Ovary (tissue), 3 donors: Measurements from ENCODE around the gene RBM15B.

Source experiments
- POLR2A ChIP-seq: fragments of 450-650 bp; IDR thresholded peaks from one replicate; pipeline ENCODE4 v1.6.1; 2017; ENCODE audit warnings: antibody characterized with exemption, mild to moderate bottlenecking, moderate library complexity
- TF ChIP-seq, protein P1 (sequence below), 3 donors: fragments of 450-650 bp in 2 of 3; fragments of 200-600 bp in 1 of 3; IDR thresholded peaks; one replicate each; pipeline versions ENCODE4 v1.5.1 to v1.8.0; 2016 to 2022; ENCODE audit warnings: antibody characterized with exemption in 3 of 3, mild to moderate bottlenecking in 1 of 3
- donor health status: DM: no; HTN: no; CAD: no.

DNA sequence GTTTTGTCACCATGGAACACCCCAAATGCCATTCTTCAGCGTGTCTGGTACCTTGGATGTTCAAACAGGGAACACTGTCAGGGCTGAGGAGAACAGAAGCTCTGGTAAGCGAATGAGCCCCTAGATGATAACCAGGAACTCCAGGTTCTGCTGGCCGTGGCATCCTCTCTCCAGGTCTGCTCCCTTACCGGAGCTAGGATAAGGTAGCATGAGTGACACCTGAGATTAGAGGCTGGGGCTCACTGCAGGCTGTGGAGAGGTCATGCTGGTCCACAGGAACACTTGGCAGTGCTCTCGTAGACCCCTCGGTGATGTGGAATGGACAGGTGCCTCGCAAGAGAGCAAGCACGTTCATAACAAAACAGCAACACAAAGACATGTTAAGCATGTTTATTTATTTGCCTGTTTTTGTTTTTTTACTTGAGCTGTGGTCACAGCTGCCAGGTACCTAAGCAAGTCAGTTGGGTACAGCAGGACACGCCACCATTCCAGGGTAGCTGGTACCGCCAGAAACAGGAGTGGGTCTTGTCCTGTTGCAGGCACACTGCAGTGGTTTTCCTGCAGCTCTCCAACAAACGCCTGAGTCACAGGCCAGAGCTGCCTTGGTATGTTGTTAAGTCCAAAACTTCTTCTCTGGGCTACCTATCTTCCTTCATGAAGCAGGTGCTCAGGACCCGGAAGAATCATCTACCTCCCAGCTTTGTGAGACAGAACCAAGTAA lies 4.6 kb downstream of the RBM15B start:
- TF ChIP-seq, protein P1, sequence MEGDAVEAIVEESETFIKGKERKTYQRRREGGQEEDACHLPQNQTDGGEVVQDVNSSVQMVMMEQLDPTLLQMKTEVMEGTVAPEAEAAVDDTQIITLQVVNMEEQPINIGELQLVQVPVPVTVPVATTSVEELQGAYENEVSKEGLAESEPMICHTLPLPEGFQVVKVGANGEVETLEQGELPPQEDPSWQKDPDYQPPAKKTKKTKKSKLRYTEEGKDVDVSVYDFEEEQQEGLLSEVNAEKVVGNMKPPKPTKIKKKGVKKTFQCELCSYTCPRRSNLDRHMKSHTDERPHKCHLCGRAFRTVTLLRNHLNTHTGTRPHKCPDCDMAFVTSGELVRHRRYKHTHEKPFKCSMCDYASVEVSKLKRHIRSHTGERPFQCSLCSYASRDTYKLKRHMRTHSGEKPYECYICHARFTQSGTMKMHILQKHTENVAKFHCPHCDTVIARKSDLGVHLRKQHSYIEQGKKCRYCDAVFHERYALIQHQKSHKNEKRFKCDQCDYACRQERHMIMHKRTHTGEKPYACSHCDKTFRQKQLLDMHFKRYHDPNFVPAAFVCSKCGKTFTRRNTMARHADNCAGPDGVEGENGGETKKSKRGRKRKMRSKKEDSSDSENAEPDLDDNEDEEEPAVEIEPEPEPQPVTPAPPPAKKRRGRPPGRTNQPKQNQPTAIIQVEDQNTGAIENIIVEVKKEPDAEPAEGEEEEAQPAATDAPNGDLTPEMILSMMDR (IDR thresholded peaks at IDR 0.05) = no peak
- no peak for TF ChIP-seq POLR2A
